GM20000 (cell line): ENCODE results near the gene NID1.

Experiments used
- DNase-seq: peaks from one replicate; pipeline ENCODE4 v3.0.0; 2012; ENCODE audit warnings: low spot score
- CTCF ChIP-seq: IDR thresholded peaks from 2 replicates; pipeline ENCODE4 v1.5.1; 2012; ENCODE audit warnings: mild to moderate bottlenecking, control low read depth; ENCODE audit errors: extremely low read depth, missing control alignments

NID1 gene

DNA sequence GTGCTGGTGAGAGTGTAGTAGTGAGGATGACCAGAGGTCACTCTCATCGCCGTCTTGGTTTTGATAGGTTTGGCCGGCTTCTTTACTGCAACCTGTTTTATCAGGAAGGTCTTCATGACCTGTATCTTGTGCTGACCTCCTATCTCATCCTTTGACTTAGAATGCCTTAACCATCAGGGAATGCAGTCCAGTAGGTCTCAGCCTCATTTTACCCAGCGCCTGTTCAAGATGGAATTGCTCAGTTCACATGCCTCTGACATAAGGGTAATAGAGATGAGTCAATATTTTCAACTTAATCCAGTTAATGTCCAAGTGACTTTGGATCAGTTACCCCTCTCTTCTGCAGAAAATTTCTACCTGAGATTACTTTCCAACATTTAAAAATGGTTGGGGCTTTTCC lies 4.6 kb downstream of the NID1 start:
- no peak for DNase-seq
- no peak for TF ChIP-seq CTCF

- TF ChIP-seq CTCF = no peak
- DNase-seq = no peak
Measured at GRCh38 chr1:236059011-236059410, 5.9 kb downstream of the NID1 start.

GRCh38 chr1:236058141-236058934 lies 6.6 kb downstream of the NID1 start:
- no peak for TF ChIP-seq CTCF
- peak; percentile 41 for DNase-seq

- no peak for DNase-seq
- TF ChIP-seq CTCF = no peak
Measured at GRCh38 chr1:236057546-236057945, 7.3 kb downstream of the NID1 start.

- TF ChIP-seq CTCF = no peak
- DNase-seq = no peak
Measured at GRCh38 chr1:236052232-236052993, 12.5 kb downstream of the NID1 start.

- no peak for TF ChIP-seq CTCF
- no peak for DNase-seq
Measured at GRCh38 chr1:236051242-236051791, 13.6 kb downstream of the NID1 start.

DNA sequence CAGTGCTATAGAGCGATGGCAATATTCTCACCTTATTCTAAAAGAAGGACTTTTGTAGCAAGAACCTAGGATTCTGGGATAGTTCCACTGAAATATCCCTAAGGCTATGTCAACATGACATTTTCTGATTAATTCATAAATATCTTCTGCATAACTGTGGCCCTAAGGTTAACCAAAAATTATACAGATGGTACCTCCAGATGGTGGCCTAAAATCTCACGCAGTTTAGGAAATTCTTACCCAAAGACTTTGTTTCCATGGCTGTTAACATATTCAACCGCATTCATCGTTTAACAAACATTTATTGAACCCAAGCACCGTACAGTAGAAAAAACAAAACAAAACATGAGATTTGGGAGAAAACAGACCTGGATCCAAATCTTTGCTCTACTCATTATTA lies 19.1 kb downstream of the NID1 start:
- TF ChIP-seq CTCF = no peak
- DNase-seq = no peak
